CD4-positive, alpha-beta T cell treated with Interleukin-15 for 1 hour (primary cell): ENCODE data around the gene GCNT2.
"Not testable (repeated sequence)": the region's sequence is repeated elsewhere in the genome, so short reads cannot be mapped to it uniquely, and the experiment has no call there.

Experiments
- DNase-seq: peaks from one replicate; pipeline ENCODE4 v3.0.0-alpha.2; 2020

GCNT2 gene

DNA sequence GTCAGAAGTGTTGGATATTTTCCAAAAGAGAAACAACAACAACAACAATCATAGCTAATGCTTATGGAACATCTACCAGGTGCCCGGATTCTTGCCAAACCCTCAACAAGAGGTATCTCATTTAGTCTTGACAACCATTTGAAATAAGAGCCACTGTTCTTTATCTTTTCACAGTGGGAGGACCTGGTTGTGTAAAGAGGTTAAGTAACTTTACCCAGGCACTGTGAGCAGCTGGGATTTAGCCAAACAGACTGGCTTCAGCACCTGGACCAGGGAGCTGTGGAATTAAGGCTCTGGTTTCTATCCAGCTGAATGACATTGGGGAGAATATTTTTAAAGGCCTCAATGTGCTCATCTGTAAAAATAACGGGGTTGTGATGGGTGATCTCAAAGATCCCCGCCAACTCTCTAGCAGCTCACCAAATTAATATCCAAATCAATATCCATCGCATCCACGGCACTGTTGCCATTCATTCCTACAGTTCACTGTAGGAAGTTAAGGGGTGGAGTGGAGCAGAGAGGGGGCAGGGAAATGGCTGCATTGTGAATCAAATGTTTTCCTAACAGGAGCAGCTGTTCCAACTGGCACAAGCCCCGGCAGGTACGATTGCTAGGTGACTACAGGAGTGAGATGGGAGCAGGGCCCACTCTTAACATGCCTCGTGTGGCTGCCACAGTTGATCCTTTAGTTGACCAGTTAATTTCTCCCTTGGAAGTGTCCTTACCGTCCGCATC lies 61.8 kb downstream of the GCNT2 start:
- no peak for DNase-seq

DNA sequence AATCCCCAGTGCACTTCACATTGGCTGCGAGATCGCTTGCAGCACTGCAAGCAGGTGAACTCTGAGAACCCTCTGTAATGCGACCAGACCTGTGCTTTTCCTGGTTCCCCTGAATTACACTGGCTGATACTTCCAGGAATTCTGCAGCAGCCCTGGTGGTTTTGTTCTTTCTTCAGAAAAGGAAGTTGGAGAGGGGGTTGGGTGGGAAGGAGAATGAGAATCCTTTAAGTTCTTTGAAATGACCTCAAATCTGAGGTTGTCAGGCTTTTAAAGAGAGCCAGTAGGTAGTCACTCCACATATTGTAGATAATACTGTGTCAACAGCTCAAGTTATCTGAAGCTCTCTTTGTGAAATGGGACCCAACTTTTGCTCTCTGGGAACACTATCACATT lies 62.4 kb downstream of the GCNT2 start:
- no peak for DNase-seq

DNA sequence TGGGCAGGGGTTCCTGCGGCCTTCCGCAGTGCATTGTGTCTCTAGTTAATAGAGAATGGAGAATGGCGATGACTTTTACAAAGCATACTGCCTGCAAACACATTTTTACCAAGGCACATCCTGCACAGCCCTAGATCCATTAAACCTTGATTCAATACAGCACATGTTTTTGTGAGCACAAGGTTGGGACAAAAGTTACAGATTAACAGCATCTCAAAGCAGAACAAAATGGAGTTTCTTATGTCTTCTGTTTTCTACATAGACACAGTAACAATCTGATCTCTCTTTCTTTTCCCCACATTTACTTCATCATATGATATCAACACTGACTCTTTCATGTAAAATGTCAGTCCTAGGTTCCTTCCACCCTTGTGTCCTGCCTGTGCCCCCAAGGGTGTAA lies 63.5 kb downstream of the GCNT2 start:
- DNase-seq = no peak

DNA sequence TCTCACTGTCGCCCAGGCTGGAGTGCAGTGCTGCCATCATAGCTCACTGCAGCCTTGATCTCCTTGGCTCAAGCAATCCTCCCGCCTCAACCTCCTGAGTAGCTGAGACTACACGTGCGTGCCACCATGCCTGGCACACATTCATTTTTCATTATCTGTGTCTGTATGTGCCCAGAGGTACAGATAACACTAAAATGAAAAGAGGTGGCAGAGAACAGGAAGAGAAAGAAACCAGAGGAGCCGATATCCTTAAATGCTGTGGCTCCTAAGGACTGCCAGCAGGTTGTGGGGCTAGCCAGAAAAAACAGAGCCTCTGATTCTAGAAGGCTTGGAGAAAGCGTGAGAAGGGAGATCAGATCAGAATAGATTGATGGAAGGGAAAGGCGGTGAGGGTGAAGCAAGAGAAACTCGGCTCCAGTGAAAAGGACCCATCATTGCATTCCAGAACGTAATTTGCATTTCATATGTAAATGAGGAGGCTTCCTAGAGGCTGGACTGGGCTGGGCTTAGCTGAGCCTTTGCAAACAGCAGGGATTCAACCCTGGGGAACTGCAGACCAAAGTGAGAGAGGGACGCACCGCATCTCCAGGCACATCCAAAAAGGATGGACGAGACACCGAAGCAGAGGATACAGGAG lies 64.2 kb downstream of the GCNT2 start:
- no peak for DNase-seq

DNA sequence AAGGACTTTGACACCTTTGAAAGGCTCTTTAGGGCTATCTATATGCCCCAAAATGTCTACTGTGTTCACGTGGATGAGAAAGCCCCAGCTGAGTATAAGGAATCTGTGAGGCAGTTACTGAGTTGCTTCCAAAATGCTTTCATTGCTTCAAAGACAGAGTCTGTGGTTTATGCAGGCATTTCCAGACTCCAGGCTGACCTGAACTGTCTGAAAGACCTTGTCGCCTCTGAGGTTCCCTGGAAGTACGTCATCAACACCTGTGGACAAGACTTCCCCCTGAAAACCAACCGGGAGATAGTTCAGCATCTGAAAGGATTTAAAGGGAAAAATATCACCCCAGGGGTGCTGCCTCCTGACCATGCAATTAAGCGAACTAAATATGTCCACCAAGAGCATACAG lies 65.2 kb downstream of the GCNT2 start:
- DNase-seq = no peak

DNA sequence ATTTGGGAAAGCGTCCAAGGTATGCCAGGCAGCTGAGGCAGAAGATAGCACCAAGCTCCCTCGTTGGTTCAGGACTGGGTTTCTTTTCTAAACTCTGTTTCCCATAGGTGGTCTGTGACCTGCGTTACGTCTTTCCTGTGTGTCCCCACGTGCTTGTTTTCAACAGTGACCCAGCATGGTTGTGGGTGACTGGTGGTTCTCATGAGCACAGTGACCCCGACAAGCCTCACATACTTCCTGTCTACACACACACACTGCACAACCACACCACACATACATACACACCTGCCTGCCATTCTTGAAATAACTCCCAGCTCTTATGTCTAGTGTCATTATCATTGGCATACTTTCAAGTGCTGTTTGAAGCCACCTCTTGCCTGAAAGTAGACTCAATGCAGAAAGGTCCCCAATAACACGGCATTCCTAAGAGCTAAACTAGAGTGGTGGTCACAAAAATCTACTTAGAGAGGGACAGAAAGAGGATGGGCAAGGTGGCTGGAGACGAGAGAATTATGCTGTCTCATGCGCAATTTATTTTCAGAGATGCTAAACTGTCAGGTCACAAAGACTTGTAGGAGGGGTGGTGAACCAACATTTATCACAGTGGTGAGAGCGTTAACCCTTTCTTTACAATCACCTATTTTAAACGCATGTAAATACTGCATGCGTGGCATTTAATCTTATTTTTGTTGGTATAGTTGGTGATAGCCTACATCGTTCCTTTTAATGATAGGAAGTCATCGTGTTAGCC lies 66.7 kb downstream of the GCNT2 start:
- no peak for DNase-seq

DNA sequence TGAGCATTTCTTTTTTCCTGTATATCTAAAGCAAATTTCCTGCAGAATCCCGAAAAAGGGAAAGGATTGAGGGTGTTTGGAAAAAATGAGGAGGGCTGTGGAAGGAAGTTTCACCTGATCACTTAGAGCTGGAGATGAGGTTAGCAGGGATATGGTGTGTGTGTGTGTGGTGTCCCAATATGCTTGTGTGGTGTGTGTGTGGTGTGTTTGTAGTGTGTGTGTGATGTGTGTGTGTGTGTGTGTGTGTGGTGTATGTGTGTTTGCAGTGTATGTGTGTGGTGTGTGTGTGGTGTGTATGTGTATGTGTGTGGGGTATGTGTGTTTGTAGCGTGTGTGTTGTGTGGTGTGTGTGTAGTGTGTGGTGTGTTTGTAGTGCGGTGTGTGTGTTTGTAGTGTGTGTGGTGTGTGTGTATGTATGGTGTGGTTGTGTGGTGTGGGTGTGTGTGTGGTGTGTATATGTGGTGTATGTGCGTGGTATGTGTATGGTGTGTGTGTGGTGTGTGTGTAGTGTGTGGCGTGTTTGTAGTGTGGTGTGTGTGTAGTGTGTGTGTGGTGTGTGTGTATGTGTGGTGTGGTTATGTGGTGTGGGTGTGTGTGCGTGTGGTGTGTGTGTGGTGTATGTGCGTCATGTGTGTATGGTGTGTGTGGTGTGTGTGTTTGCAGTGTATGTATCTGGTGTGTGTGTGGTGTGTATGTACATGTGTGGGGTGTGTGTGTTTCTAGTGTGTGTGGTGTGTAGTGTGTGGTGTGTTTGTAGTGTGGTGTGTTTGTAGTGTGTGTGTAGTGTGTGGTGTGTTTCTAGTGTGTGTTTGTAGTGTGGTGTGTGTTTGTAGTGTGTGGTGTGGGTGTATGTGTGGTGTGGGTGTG lies 67.6 kb downstream of the GCNT2 start:
- no peak for DNase-seq

DNA sequence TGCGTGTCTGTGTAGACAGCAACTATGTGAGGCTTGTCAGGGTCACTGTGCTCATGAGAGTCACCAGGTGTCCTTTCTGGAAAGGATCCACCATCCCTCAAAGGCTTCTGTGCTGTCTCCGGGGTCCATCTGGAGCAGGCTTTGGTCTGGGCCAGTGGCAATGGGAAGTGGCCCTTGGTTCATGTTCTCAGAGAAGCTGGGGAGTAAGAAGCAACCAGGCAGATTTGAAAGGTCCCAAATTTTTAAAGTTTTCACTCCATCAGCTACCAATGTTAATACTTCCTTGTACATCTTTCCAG lies 68.2 kb downstream of the GCNT2 start:
- no peak for DNase-seq

DNA sequence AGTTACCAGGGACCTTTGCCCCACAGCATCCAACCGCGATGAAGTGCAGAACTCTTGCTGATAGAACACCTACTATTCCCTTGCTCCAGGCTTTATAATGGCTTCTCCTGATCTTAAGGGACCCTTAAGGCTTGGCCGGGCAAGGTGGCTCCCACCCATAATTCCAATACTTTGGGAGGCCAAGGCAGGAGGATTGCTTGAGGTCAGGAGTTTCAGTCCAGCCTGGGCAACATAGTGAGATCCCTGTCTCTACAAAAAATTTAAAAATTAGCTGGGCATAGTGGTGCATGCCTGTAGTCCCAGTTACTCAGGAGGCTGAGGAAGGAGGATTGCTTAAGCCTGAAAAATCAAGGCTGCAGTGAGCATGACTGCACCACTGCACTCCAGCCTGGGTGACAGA lies 68.8 kb downstream of the GCNT2 start:
- no peak for DNase-seq

DNA sequence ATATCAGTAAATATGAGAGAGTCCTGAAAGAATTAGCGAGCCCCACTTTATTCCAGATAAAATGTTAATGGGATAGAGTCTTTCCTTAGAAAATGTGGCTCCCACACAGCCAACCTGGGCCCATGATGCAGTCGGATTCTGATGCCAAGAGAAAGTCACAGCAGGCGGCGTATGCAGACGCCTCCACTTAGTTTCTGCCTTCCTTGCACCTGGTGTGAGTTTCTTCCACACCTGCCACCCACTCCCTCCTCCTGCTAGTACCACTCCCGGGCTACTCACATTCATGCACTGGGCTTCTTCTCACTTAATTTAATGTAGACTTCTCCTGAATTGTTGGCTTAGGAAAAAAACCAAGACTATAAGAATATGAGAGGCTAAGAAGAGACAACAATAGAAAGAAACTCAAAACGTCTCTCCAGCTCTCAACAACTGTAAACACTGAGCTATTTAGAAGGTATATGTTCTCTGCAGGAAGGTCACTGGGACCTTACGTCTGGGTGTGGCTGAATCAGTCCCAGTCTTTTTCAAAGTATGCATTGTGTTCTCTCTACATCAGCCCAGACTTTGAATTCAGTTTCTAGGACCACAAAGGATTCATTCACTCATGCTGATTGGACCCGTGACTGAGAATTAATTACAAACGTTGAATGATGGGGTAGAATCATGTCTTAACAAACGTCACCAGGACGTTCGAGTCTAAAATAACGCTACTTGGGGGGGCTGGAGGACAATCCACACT lies 70.4 kb downstream of the GCNT2 start:
- no peak for DNase-seq

DNA sequence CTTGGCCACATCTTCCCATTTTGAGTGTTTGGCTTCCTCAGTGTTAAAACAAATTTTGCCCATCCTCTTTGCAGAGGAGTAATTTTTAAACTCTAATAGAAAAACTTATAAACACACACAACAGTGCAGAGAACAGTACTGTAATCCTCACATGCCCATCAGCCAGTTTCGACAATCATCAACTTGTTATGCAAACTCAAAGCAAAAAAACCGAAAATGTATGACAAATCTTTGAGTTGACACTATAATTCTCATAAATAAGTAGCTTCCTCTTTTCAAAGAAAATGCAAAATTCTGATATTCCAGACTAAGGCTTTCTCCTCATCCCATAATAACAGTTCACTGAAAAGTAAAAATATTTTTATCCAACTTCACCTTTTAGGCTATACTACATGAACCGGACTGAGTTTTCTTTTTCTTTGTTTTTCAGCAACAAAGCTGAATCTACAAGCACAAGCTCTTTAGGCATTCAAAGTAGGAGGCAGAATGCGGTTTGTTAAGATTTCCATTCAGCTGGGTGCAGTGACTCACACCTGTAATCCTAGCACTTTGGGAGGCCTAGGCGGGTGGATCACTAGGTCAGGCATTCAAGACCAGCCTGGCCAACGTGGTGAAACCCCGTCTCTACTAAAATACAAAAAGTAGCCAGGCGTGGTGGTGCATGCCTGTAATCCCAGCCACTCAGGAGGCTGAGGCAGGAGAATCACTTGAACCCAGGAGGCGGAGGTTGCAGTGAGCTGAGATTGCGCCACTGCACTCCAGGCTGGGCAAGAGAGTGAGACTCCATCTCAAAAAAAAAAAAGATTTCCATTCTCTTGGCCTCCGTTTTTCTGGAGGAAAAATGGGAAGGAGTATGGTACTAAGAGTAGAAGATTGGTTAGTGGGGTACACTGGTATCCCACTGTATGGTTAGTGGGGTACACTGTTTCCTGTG lies 74.8 kb downstream of the GCNT2 start:
- peak; percentile 22 for DNase-seq

DNA sequence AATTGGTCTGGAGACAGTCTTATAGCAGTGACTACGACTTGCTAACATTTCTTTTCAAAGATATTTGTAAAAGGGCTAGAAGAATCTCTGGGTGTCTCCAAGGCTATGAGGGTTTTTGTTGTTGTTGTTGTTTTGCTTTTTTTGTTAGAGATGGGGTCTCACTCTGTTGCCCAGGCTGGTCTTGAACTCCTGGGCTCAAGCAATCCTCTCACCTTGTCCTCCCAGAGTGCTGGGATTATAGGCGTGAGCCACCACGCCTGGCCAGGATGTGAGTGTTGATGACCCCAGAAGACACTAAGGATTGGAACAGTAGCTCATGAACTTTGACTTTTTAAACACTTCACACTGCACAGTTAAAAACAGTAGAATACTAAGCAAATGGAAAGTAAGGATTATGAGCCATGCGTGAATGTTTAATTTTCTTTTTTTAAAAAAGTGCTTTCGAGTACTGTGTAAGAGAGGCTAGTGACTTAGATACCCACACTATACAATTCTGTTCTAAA lies 76.4 kb downstream of the GCNT2 start:
- DNase-seq = no peak

DNA sequence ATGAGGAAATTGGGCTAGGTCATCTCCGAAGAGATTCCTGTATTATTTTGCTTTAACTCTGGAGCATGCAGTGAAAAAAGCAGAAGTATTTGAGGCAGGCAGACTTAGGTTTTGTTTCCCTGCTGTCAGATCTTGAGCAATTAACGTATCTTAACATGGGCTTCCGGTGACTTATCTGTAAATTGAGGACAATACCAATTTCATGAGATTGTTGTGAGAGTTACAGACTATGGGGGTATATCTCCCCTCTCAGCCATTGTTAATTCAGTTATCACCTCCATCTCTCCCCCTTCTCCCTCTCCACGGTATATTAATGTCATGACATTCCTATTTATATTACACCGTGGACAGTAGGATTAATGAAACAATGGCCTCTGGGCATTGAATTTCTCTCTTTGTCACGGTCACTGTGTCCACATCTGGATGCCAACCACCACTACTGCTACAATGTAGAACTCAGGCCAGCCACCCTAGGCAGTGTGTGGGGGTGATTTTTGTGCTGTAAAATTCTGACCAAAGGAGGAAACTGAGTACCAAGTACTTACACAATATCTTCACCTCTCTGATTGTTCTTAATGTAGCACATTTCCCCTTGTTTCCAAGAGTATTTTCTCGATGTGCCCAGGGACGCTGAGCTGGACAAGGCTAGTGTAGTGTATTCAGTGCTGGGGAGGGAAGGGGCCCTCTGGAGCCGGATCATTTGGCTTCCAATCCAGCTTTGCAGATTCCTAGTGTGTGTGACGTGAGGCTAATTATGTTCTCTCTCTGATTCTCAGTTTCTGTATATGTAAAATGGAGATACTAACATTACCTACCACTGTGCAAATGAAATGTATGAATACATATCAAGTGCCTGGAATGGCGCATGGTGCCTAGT lies 77.2 kb downstream of the GCNT2 start:
- DNase-seq = no peak

DNA sequence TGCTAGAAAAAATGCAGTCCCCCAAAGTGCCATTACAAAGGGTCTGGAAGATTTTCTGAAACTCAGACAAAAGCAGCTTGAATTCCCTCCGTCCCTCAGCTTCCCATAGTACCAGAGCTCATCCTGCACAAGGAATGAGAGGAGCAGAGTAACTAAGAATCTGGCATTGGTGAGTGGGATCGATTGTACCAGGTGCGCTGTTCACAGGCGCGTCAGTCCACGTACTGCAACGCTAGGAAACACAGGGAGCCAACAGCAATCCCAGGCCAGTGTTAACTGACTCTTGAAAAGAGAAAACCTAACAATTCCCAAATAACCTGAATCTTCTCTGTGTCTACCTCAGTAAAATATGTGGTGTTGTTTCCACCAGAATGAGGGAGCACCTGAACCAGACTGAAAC lies 77.9 kb downstream of the GCNT2 start:
- no peak for DNase-seq

DNA sequence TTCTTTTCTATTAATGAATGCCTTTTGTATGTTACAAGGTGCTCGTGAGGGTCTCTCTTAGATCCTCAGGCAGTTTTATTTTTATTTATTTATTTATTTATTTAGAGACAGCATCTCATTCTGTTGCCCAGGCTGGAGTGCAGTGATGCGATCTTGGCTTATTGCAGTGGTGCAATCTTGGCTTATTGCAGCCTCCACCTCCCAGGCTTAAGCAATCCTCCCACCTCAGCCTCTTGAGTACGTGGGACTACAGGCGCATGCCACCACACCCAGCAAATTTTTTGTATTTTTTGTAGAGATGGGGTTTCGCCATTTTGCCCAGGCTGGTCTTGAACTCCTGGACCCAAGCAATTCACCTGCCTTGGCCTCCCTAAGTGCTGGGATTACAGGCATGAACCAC lies 79.5 kb downstream of the GCNT2 start:
- DNase-seq = not testable (repeated sequence)

DNA sequence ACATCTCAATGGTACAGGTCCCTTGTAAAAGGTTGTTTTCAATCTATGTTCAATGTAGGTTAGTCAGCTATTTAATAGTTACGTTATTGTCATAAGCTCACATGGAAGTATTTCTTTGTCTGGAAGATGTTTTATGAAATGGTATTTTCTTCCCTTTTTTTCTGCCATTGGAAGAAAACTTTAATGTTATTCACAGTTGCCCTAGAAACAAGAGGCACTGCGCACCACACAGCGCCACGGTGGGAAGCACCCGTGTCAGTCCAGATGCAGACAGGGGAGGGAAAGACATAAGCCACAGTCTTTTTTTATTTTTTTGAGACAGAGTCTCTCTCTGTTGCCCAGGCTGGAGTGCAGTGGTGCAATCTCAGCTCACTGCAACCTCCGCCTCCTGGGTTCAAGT lies 82.1 kb downstream of the GCNT2 start:
- DNase-seq = peak; percentile 55

DNA sequence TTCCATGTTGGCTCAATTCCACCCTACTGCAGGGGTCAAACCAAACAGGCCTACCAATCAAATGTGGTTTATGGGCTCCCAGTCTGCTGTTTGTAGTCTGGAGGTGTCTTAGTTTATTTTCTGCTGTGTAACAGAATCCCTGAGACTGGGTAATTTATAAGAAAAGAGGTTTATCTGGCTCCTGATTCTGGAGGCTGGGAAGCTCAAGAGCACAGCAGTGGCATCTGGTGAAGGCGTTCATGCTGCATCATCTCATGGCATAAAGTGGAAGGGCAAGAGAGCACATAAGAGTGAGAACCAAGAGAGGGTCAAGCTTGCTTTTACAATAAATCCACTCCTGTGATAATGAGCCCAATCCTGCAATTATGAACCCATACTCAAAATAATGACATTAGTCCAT lies 87.9 kb downstream of the GCNT2 start:
- no peak for DNase-seq

DNA sequence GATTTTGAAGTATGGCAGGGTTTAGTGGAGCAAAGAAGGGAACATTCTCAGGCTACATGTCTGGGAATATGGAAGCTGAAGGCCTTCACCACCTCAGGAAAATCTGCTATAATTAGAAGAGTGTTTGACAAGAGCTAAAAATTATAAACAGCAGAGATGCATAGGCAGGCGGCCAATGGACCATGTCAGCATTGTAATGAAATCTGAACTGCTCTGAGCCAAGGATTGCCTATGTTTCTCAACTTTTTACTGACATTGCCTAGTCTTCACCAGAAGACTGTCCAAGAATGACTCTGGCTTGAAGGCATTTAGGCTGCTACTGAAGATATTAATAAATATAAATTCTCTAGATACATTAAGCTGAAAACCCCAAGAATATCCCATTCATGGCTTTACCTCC lies 89.1 kb downstream of the GCNT2 start:
- no peak for DNase-seq

DNA sequence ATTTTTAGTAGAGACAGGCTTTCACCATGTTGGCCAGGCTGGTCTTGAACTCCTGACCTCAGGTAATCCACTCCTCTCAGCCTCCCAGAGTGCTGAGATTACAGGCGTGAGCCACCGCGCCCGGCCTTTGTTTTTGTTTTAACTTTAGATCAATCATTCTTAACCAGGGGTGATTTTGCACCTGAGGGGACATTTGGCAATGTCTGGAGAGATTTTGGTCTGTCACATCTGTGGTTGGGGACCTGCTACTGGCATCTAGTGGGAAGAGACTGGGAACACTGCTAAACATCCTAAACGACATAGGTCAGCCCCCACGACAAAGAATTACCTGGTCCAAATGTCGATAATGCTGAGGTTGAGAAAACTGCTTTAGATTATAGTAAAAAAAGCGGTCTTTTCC lies 91.0 kb downstream of the GCNT2 start:
- no peak for DNase-seq

DNA sequence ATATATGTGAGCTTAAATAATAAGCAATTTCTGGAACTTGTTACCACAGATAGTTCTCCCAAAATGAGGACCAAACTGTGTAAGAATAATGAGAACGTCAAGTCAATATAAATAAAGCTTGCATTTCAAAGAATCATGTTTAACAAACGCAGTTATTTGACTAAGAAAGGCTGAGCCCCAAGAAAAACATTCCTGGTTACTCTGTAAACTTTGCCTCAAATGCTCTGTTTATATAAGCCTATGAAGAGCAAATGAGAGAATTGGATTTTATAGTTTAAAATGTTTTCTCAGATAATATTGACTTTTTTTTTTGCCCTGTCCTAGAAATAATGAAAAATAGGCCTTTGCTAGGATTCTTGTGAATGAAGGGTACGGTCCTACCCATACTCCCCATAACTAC lies 91.9 kb downstream of the GCNT2 start:
- no peak for DNase-seq
